Heart left ventricle (tissue), 16 donors: ENCODE results near the gene G3BP1. TPM values are rescaled to one million over a fixed set of nuclear protein-coding genes. Genes with fewer than 3 reads are reported as not detected.
A peak's percentile ranks its signal among the peaks of the same experiment; 100 is the strongest.

Source experiments
- ATAC-seq, 4 donors: fragments of 200-7000 bp; cut with Tn5 transposase; one replicate each; pipeline ENCODE4 v1.9.1; 2020 to 2022; ENCODE audit warnings: moderate library complexity in 4 of 4, mild to moderate bottlenecking in 3 of 4, moderate number of reproducible peaks in 1 of 4
- DNase-seq, 5 donors: peaks; one replicate each; pipeline ENCODE4 v3.0.0-alpha.2; 2020
- H3K27ac ChIP-seq, 12 donors: fragments of 200-600 bp; sonication (generic) in 4 of 12; one replicate each; pipeline versions ENCODE4 v1.5.0 to v1.8.0; 2016 to 2022; ENCODE audit warnings: mild to moderate bottlenecking in 2 of 12
- H3K27me3 ChIP-seq, 9 donors: fragments of 200-600 bp; sonication (generic) in 2 of 9; one replicate each; pipeline versions ENCODE4 v1.5.1 to v1.8.0; 2016 to 2022; ENCODE audit warnings: mild to moderate bottlenecking in 3 of 9
- H3K36me3 ChIP-seq, 9 donors: fragments of 200-600 bp; sonication (generic) in 2 of 9; one replicate each; pipeline versions ENCODE4 v1.5.0 to v1.8.0; 2018 to 2022; ENCODE audit warnings: mild to moderate bottlenecking in 2 of 9
- H3K4me1 ChIP-seq, 12 donors: fragments of 200-600 bp; sonication (generic) in 4 of 12; one replicate each; pipeline versions ENCODE4 v1.5.0 to v1.8.0; 2016 to 2022; ENCODE audit warnings: mild to moderate bottlenecking in 3 of 12
- H3K4me3 ChIP-seq, 12 donors: fragments of 200-600 bp; sonication (generic) in 4 of 12; one replicate each; pipeline versions ENCODE4 v1.5.0 to v1.8.0; 2017 to 2022; ENCODE audit warnings: mild to moderate bottlenecking in 9 of 12, moderate library complexity in 4 of 12
- H3K9me3 ChIP-seq, 12 donors: fragments of 200-600 bp; sonication (generic) in 4 of 12; one replicate each; pipeline versions ENCODE4 v1.5.0 to v1.8.0; 2016 to 2022; ENCODE audit warnings: mild to moderate bottlenecking in 1 of 12
- CTCF ChIP-seq, 12 donors: fragments of 200-600 bp; sonication (generic) in 4 of 12; IDR thresholded peaks; one replicate each; pipeline versions ENCODE4 v1.5.0 to v1.8.0; 2018 to 2022; ENCODE audit warnings: antibody characterized with exemption in 12 of 12, mild to moderate bottlenecking in 5 of 12
- POLR2A ChIP-seq, 2 donors: fragments of 450-650 bp; IDR thresholded peaks; one replicate each; pipeline ENCODE4 v1.6.1; 2017; ENCODE audit warnings: antibody characterized with exemption in 2 of 2, mild to moderate bottlenecking in 2 of 2, moderate library complexity in 2 of 2
- WGBS, 4 donors: extraction: QIAGEN DNeasy Blood & Tissue Kit in 2 of 4; methylation state at CpG; one replicate each; pipeline versions ENCODE4 v1.1.5 to v1.1.7; 2013 to 2018; 5-methylcytosine and 5-hydroxymethylcytosine counted together
- intact Hi-C, 10 donors: fragments of 100-400 bp; cut with DNase I; formaldehyde crosslinking; loops; one replicate each; pipeline versions ENCODE4 v1.11.1 to v1.14.2; 2022
- polyA plus RNA-seq, 2 donors: library from polyadenylated mRNA; stranded (reverse); fragments of 200-250 nt; gene quantifications; one replicate each; pipeline ENCODE4 v1.2.3, GENCODE V29; 2013
- total RNA-seq, 9 donors: library from RNA; depleted of rRNA in 2 of 9; stranded (reverse); fragments of >200 nt in 2 of 9; fragmentation: NEBNext Ultra II Directional in 3 of 9; extraction: Animal tissue kit (Norgen Biotek cat#: 25700) in 3 of 9; gene quantifications; one replicate each; pipeline versions ENCODE4 v1.1.0 to v1.2.4, GENCODE V29; 2016 to 2023
- donor health status: ischemic (EF 13 %, LVEDD 7.1; RV severe dilation, severe dysfunction).
- donor health status: healthy with polysubstance abuse.
- donor health status: DM: no; HTN: yes; CAD: no.
- donor health status: DM: no; HTN: no; CAD: no.
- donor health status: ischemic (EF 25% LVEDD 6.9; RV normal size, moderate dysfunction).
- donor health status: ischemic (EF 25% LVEDD 5.7; RV mildly dilated, moderate dysfunction).
- donor health status: healthy.
- donor health status: DM: yes; HTN: yes; CAD: no.
- donor health status: ischemic (EF 35%, LVEDD 5.7; RV mildly dilated, moderate dysfunction).
- donor health status: nonischemic (EF 11% LVEDD 7.7; RV severe dilation, severe dysfunction).
- donor health status: DM: yes; HTN: yes; CAD: no.
- donor health status: PGD.
- donor health status: ischemic (EF 29% LVEDD 5.4; RV normal size, mild dysfunction).
- donor health status: nonischemic (EF 23%, LVEDD 6.1; RV moderate dilation, normal function).

G3BP1 gene
- total and polyA plus RNA-seq, 11 donors, result 12.7 to 133 (median 96.4) TPM

- intact Hi-C loops, result loop anchor here in 9 of 10 donors (1.0 to 10.0 kb wide), 8 partner anchors 63 to 772 kb away; partner anchors contain the start of gene SLC36A1 (in 8 of the 9)
- H3K4me3 ChIP-seq, result peak overlapping the region in 4 of 12 donors; percentile 1 to 30 (median 10)
- ATAC-seq, result peak; percentile 67 to 88 (median 86)
- DNase-seq, result peak; percentile 70 to 82 (median 78)
- H3K27ac ChIP-seq, result peak overlapping the region; percentile 8 to 78 (median 60)
- TF ChIP-seq POLR2A (IDR thresholded peaks at IDR 0.05) (no peak), CTCF (IDR thresholded peaks at IDR 0.05) (peak; percentile 86 to 96 (median 89))
- no peaks in the 10 kb centered on the region for H3K27me3 ChIP-seq
- WGBS, 4 donors, result 9 to 19% (median 12%) methylated on average over 11 of the region's 11 CpGs
- H3K36me3 ChIP-seq, result peaks cover 0 to 32% (median 13%) of the 10 kb centered on the region in 9 donors
- H3K9me3 ChIP-seq, result no peaks in the 10 kb centered on the region
- peaks cover 0 to 44% (median 20%) of the 10 kb centered on the region in 12 donors for H3K4me1 ChIP-seq
These were observed 31.3 kb upstream of the G3BP1 start for GRCh38 chr5:151740336-151740942.

GRCh38 chr5:151740958-151741373 is 30.8 kb upstream of the G3BP1 start:
- intact Hi-C loops, result loop anchor here in 9 of 10 donors (1.0 to 10.0 kb wide), 8 partner anchors 64 to 771 kb away; partner anchors contain the start of gene SLC36A1 (in 8 of the 9)
- WGBS, 4 donors, result 60 to 74% (median 63%) methylated on average over 2 of the region's 2 CpGs
- no peak for DNase-seq
- H3K4me1 ChIP-seq, result peaks cover 0 to 49% (median 25%) of the 10 kb centered on the region in 12 donors
- TF ChIP-seq POLR2A (IDR thresholded peaks at IDR 0.05), result no peak
- TF ChIP-seq CTCF (IDR thresholded peaks at IDR 0.05), result peak in 2 of 12 donors; percentile 13 to 35
- peaks cover 0 to 37% (median 16%) of the 10 kb centered on the region in 9 donors for H3K36me3 ChIP-seq
- peak overlapping the region in 1 of 12 donors; percentile 1 for H3K4me3 ChIP-seq
- H3K9me3 ChIP-seq, result no peaks in the 10 kb centered on the region
- H3K27me3 ChIP-seq, result no peaks in the 10 kb centered on the region
- peak in 2 of 4 donors; percentile 2 to 14 for ATAC-seq
- peak overlapping the region in 11 of 12 donors; percentile 8 to 78 (median 60) for H3K27ac ChIP-seq

- TF ChIP-seq CTCF (IDR thresholded peaks at IDR 0.05) (no peak), POLR2A (IDR thresholded peaks at IDR 0.05) (no peak)
- Histone ChIP-seq H3K36me3 (peaks cover 0 to 41% (median 22%) of the 10 kb centered on the region in 9 donors), H3K9me3 (no peaks in the 10 kb centered on the region), H3K4me1 (peaks cover 0 to 58% (median 33%) of the 10 kb centered on the region in 12 donors), H3K27me3 (no peaks in the 10 kb centered on the region), H3K27ac (peak overlapping the region in 8 of 12 donors; percentile 24 to 78 (median 60)), H3K4me3 (no peak overlapping the region)
- ATAC-seq (no peak), DNase-seq (no peak)
- WGBS, 4 donors, result 87 to 94% (median 92%) methylated on average over 6 of the region's 6 CpGs
- intact Hi-C loops, result loop anchor here in 9 of 10 donors (1.0 to 10.0 kb wide), 9 partner anchors 65 to 770 kb away; partner anchors contain the start of gene SLC36A1 (in 9 of the 9)
These were observed 29.9 kb upstream of the G3BP1 start for GRCh38 chr5:151741678-151742423.
